Osteocyte (in vitro differentiated cells): ENCODE measurements around the gene CCDC192. TPM values are rescaled to one million over a fixed set of nuclear protein-coding genes. Genes with fewer than 3 reads are reported as not detected.
A peak's percentile ranks its signal among the peaks of the same experiment; 100 is the strongest.

Source experiments
- DNase-seq: peaks from one replicate; pipeline ENCODE4 v3.0.0; 2021; ENCODE audit warnings: mixed read lengths; ENCODE audit not compliant: unreplicated experiment; ENCODE audit errors: extremely low spot score
- H3K27ac Mint-ChIP-seq: one replicate; pipeline ENCODE4 v1.8.0; 2021; ENCODE audit warnings: mild to moderate bottlenecking, mixed read lengths; ENCODE audit not compliant: unreplicated experiment
- H3K27me3 Mint-ChIP-seq: one replicate; pipeline ENCODE4 v1.8.0; 2021; ENCODE audit warnings: mixed read lengths; ENCODE audit not compliant: unreplicated experiment
- H3K36me3 Mint-ChIP-seq: one replicate; pipeline ENCODE4 v1.8.0; 2021; ENCODE audit warnings: mixed read lengths; ENCODE audit not compliant: unreplicated experiment
- H3K4me1 Mint-ChIP-seq: one replicate; pipeline ENCODE4 v1.8.0; 2021; ENCODE audit warnings: mixed read lengths; ENCODE audit not compliant: unreplicated experiment
- H3K4me3 Mint-ChIP-seq: one replicate; pipeline ENCODE4 v1.8.0; 2021; ENCODE audit warnings: mild to moderate bottlenecking, moderate library complexity, mixed read lengths; ENCODE audit not compliant: unreplicated experiment
- H3K9me3 Mint-ChIP-seq: one replicate; pipeline ENCODE4 v1.8.0; 2021; ENCODE audit warnings: mixed read lengths; ENCODE audit not compliant: unreplicated experiment
- total RNA-seq: library from RNA; stranded (reverse); gene quantifications from 2 replicates; pipeline ENCODE4 v1.2.1, GENCODE V29; 2021
- TF ChIP-seq, protein P1 (sequence below): fragments of 200-600 bp; sonication (generic); IDR thresholded peaks from 2 replicates; pipeline ENCODE4 v1.5.0; 2021; ENCODE audit warnings: antibody characterized with exemption, mild to moderate bottlenecking, moderate library complexity

Gene CCDC192
- total RNA-seq, 1 donor from 2014 or later: not detected

DNA sequence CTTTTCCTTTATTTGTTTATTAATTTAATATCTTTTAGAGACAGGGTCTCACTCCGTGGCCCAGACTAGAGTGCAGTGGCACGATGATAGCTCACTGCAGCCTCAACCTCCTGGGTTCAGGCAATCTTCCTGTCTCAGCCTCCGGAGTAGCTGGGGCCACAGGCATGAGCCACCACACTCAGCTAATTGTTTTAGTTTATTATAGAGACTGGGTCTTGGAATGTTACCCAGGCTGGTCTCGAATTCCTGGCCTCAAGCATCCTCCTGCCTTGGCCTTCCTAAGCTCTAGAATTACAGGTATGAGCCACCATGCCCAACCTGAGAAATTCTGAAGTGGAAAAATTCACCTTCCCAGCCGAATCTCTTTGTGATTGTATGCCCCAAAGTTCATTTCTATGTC, 240.9 kb downstream of the CCDC192 start:
- DNase-seq: no peak
- H3K27ac Mint-ChIP-seq: no peak overlapping the region
- no peaks in the 10 kb centered on the region for H3K27me3 Mint-ChIP-seq
- peaks cover 29% of the 10 kb centered on the region for H3K4me1 Mint-ChIP-seq
- no peaks in the 10 kb centered on the region for H3K36me3 Mint-ChIP-seq
- no peaks in the 10 kb centered on the region for H3K9me3 Mint-ChIP-seq
- TF ChIP-seq, protein P1, sequence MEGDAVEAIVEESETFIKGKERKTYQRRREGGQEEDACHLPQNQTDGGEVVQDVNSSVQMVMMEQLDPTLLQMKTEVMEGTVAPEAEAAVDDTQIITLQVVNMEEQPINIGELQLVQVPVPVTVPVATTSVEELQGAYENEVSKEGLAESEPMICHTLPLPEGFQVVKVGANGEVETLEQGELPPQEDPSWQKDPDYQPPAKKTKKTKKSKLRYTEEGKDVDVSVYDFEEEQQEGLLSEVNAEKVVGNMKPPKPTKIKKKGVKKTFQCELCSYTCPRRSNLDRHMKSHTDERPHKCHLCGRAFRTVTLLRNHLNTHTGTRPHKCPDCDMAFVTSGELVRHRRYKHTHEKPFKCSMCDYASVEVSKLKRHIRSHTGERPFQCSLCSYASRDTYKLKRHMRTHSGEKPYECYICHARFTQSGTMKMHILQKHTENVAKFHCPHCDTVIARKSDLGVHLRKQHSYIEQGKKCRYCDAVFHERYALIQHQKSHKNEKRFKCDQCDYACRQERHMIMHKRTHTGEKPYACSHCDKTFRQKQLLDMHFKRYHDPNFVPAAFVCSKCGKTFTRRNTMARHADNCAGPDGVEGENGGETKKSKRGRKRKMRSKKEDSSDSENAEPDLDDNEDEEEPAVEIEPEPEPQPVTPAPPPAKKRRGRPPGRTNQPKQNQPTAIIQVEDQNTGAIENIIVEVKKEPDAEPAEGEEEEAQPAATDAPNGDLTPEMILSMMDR: no peak
- no peak overlapping the region for H3K4me3 Mint-ChIP-seq

DNA sequence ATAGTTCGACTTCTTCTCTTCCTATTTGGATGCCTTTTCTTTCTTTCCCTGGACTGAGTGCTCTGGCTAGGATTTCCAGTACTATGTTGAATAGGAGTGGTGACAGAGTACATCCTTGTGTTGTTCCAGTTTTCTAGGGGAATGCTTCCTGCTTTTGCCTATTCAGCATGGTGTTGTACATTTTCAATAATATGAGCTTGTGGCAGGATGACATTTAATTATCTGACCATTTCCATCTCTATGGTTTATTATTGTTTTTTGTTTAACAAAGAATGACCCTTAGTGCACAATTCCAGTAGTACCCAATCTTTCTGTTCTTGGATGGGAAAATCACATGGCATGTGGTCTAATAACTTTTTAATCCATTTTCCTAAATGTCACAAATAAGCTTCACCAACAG, 244.8 kb downstream of the CCDC192 start:
- Mint-ChIP-seq H3K4me1 (peaks cover 6% of the 10 kb centered on the region), H3K36me3 (no peaks in the 10 kb centered on the region), H3K4me3 (no peak overlapping the region), H3K9me3 (no peaks in the 10 kb centered on the region), H3K27me3 (no peaks in the 10 kb centered on the region), H3K27ac (no peak overlapping the region)
- DNase-seq: no peak
- TF ChIP-seq, protein P1: no peak

DNA sequence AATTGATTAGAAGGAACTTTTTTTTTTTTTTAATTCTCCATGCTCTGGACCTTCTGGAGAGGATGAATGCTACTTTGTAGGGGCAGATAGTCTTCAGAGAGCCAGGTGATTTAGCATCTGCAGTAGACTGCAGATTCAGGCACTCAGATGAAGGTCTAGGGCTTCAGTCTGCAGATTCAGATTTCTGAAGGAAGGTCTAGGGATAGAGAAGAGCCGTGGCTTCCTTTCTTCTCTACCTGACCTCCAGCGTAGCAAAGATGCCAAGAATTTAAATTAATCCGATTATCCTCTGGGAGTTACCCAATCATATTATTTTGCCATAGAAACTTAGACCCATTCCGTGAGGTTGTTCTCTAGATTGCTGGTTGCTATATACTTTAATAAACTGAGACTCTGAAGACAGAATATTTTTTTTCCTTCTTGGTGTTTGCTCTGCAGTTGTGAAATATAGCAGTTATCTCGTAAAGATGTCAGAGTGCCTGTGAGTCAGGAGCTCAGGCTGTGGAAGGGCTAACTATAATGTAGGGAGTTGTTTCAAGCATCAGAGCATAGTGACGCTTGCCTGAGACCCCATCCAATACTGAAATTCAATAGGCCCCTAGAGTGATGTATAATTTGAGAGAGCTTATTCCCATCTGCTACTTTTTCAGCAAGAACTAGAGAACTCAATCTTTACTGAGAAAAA, 247.7 kb downstream of the CCDC192 start:
- no peak overlapping the region for H3K27ac Mint-ChIP-seq

DNA sequence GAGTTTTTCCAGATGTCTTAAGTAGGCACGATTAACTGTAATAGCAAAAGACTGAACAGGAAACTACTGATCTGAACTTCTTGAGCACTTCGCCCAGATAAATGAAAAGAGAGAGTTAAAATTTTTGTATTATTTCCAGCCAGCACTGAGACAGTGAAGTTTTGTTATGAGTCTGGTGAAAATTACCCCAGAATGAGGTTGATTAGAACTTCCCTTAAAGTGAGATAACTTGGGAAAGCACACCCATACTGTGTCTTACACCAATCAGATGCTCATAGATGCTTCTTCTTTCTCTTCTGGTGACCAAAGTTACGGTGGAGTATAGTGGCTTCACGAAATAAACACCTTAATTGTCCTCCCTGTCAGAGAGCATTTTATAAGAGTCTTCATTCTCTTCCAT, 248.6 kb downstream of the CCDC192 start:
- Mint-ChIP-seq H3K4me1 (peaks cover 5% of the 10 kb centered on the region), H3K36me3 (peaks cover 2% of the 10 kb centered on the region)
- TF ChIP-seq, protein P1: no peak

More for the DNA sequence above, 247.7 kb downstream of the CCDC192 start:
- no peaks in the 10 kb centered on the region for H3K4me1 Mint-ChIP-seq
- peaks cover 2% of the 10 kb centered on the region for H3K36me3 Mint-ChIP-seq
- TF ChIP-seq, protein P1: no peak
- DNase-seq: no peak
- H3K4me3 Mint-ChIP-seq: no peak overlapping the region
- peaks cover 6% of the 10 kb centered on the region for H3K9me3 Mint-ChIP-seq
- H3K27me3 Mint-ChIP-seq: no peaks in the 10 kb centered on the region

DNA sequence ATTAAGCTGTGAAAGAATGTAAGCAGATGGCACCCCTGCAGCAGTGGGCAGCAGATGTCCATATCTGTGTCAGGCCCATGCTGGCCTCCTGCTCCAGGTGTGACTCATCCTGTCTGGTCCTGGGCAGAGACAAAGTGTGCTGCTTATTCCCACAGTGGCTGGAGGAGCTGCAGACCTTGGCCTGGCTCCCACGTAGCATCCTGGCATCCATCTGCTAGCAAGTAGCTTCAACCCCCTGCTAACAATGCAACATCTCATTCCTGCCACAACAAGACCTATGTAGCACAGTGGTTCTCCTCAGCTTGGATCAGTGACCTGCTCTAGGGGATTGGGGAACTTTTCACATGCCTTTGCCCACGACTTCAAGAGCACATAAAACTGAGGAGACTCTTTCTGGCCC, 254.0 kb downstream of the CCDC192 start:
- peaks cover 2% of the 10 kb centered on the region for H3K36me3 Mint-ChIP-seq
- peaks cover 43% of the 10 kb centered on the region for H3K4me1 Mint-ChIP-seq
- TF ChIP-seq, protein P1: peak; percentile 35
- peak overlapping the region; percentile 35 for H3K27ac Mint-ChIP-seq
- H3K4me3 Mint-ChIP-seq: no peak overlapping the region
- H3K9me3 Mint-ChIP-seq: peaks cover 6% of the 10 kb centered on the region
- H3K27me3 Mint-ChIP-seq: no peaks in the 10 kb centered on the region
- no peak for DNase-seq

More for the DNA sequence above, 248.6 kb downstream of the CCDC192 start:
- H3K4me3 Mint-ChIP-seq: no peak overlapping the region
- no peaks in the 10 kb centered on the region for H3K27me3 Mint-ChIP-seq
- peaks cover 6% of the 10 kb centered on the region for H3K9me3 Mint-ChIP-seq
- DNase-seq: no peak
- no peak overlapping the region for H3K27ac Mint-ChIP-seq
